ENCODE data around the gene ATP2A3.

GRCh38 chr17:3964203-3965117 lies at the start of gene ATP2A3:
- TF ChIP-seq CTCF (IDR thresholded peaks at IDR 0.05; ENCODE audit: insufficient read depth, low read depth, low read length) (no peak), EZH2 (IDR thresholded peaks at IDR 0.05; ENCODE audit: insufficient read depth, low read length) (peak; percentile 77)

All from astrocyte (in vitro differentiated cells and primary cell).